OCI-LY3 (cell line): ENCODE measurements around the gene APOD.

Experiments used
- CTCF ChIP-seq: fragments of 200-600, 300-600 bp; sonication (generic); IDR thresholded peaks from 2 replicates; pipeline ENCODE4 v1.5.1; 2014; ENCODE audit warnings: antibody characterized with exemption, low read length, low read depth
- EZH2phosphoT487 ChIP-seq: fragments of 200-600 bp; shearing (Covaris generic); IDR thresholded peaks from 2 replicates; pipeline ENCODE4 v1.6.1; 2018; ENCODE audit warnings: antibody characterized with exemption, mixed run types, low read depth

DNA sequence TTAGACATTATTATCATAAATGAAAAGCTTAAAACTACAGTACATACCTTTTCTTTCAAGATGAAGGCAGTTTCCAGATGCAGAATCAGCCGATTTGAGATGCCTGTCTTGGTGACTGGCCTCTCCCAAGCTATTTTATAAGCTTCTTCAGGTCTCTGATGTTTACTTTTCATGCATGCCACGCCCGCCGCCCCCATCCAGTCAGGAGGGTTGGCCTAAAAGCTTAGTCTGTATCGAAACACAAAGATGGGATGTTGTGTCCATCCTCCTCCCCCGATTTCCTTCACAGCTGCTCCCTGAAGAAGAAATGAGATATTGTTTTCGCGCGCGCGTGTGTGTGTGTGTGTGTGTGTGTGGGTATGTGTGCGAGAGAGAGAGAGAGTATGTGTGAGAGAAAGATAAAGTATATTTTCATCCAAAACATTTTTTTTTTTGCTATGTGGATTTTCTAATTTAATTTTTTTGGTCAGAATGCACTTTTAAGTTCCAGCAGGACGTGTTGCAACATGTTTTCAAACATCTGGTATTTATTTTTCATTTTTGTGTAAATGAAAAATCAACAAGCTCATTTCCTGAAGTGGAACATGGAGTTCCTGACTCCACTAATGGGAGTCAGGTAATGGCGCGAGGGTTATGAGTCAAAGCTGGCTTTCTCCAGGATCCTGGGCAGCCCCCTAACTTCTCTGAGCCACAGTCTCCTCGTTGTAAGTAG, at the start of gene APOD:
- TF ChIP-seq CTCF = no peak
- TF ChIP-seq EZH2phosphoT487 = no peak
